ENCODE data around the gene TMTC1.

TMTC1 gene

DNA sequence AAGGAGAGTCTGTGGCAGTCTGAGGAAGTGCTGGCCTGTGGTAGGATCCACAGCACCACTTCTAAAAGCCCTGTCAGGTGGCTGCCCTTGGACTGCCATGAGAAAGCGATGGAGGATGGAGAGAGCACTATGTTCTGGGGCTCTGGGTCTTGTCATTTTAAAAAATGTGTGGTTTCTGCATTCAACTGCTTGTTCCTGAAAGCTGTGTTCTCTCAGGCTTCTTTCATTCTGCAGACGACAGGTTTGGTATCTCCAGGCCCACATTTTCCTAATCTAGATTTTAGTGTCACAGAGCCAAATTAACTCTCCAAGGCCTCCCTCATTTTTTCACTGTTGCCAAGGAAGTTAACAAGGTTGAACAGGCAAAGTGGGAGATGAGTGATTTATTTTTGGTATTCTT is 296.8 kb downstream of the TMTC1 start:
- no peak for DNase-seq (ENCODE audit: low read depth in 2 of 2, low spot score in 1 of 2)

- DNase-seq (ENCODE audit: low read depth in 2 of 2, low spot score in 1 of 2) = no peak
These were observed 320.5 kb downstream of the TMTC1 start for GRCh38 chr12:29463198-29463597.

DNA sequence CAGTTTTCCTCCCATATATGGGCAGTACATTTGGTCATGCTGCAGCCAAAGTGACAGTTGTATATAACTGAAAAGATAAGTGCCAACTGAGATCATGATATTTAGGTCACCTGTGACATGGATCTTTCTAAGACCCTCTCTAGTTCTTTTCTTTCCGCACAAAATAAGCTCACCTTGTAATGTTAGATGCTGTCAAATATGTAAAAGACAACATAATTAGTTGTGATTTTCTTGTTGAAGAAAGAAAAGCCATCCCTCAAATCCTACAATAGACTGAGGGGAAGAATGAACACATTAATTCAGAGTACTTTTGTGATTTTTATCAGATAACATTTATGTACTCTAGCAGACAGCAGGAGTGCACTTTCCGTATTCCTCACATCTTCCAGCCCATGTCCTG is 323.7 kb downstream of the TMTC1 start:
- no peak for DNase-seq (ENCODE audit: low read depth in 2 of 2, low spot score in 1 of 2)

DNA sequence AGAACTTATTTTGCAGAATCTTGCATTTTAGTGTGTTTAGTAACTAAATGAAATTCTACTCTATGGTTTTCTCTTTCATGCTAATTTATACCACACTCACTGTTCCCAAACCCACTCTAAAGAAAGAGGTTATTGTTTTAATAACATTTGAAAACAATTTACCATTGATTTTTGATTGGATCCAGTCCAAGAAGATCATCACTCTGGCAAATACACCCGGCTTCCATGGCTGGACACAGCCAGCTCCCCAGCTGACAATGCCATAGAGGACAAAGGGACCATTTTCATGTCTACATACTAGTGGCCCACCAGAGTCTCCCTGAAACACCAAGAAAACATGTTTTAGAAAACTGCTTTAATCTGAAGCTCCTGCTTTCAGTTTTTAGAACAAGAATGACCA is 328.7 kb downstream of the TMTC1 start:
- no peak for DNase-seq (ENCODE audit: low read depth in 2 of 2, low spot score in 1 of 2)

DNA sequence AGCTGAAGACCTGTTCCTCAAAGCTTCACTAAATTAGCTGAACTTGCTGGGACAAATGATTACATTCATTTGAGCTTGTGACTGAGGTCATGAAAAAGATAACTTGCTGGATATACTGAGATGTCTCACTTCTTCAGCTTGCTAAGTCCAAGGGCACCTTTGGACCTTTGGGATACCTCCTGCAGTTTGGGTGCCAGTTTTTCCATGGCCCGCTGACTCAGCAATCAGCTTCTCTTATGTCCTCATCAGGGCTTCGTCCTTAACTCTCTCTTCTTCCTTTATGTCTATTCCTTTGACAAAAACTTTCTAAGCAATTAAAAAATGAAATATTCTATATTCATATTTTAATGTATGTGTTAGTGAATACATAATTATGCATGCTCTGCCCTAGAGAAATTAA is 331.9 kb downstream of the TMTC1 start:
- no peak for DNase-seq (ENCODE audit: low read depth in 2 of 2, low spot score in 1 of 2)
